Neural cell (in vitro differentiated cells): ENCODE measurements around the gene ZNF764.

Experiments used
- POLR2AphosphoS5 ChIP-seq: IDR thresholded peaks from 2 replicates; pipeline ENCODE4 v1.6.1; 2012
- TAF1 ChIP-seq: IDR thresholded peaks from 2 replicates; pipeline ENCODE4 v1.6.1; 2012; ENCODE audit warnings: low read depth
- TF ChIP-seq, protein P1 (sequence below): fragments of 450-650 bp; IDR thresholded peaks from 2 replicates; pipeline ENCODE4 v1.5.1; 2014; ENCODE audit warnings: antibody characterized with exemption, mild to moderate bottlenecking, moderate library complexity; ENCODE audit not compliant: poor library complexity, severe bottlenecking

DNA sequence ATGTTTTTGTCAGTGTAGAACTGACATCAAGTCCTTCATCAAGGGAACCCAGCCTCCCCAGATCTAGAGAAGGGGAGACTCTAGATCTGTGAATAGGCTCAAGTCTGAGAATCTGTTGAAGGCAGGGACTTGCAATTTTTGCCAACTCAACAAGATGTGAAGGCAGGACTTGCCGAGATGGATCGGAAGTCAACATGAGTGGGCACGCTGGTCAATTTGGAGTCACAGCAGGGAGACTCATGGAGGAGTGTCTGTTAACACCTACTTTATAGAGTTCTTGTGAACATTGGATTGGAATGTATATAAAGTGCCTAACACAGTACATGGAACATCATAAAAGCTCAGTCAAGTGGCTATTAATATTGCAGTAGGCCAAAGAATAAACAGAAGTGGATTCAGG lies 42.0 kb upstream of the ZNF764 start:
- TF ChIP-seq TAF1 (no peak), POLR2AphosphoS5 (no peak)
- TF ChIP-seq, protein P1, sequence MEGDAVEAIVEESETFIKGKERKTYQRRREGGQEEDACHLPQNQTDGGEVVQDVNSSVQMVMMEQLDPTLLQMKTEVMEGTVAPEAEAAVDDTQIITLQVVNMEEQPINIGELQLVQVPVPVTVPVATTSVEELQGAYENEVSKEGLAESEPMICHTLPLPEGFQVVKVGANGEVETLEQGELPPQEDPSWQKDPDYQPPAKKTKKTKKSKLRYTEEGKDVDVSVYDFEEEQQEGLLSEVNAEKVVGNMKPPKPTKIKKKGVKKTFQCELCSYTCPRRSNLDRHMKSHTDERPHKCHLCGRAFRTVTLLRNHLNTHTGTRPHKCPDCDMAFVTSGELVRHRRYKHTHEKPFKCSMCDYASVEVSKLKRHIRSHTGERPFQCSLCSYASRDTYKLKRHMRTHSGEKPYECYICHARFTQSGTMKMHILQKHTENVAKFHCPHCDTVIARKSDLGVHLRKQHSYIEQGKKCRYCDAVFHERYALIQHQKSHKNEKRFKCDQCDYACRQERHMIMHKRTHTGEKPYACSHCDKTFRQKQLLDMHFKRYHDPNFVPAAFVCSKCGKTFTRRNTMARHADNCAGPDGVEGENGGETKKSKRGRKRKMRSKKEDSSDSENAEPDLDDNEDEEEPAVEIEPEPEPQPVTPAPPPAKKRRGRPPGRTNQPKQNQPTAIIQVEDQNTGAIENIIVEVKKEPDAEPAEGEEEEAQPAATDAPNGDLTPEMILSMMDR, result no peak
